ELR (cell line): ENCODE results near the gene MTR.
A peak's percentile ranks its signal among the peaks of the same experiment; 100 is the strongest.
"Not testable (repeated sequence)": the region's sequence is repeated elsewhere in the genome, so short reads cannot be mapped to it uniquely, and the experiment has no call there.

Experiments
- DNase-seq: peaks from one replicate; pipeline ENCODE4 v3.0.0-alpha.2; 2015; ENCODE audit warnings: low read depth

Gene MTR

DNA sequence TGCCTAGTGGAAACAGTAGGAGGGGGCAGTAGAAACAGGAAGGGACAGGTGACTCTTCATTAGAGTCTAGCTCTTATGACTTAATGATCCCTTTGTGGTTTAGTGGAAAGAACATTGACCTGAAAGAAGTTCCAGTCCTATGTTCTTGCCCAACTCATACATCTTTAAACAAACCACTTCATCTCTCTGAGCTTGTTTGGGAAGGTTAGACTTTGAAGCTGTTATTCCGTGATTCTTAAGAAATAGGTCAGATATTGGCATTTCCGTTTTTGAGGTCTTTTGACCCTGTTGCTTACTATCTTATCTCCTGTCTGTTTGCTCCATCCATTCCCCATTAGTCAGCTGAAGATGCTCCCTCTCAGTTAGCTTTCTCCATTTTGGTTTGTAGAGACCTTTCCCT lies 38.5 kb downstream of the MTR start:
- no peak for DNase-seq

DNA sequence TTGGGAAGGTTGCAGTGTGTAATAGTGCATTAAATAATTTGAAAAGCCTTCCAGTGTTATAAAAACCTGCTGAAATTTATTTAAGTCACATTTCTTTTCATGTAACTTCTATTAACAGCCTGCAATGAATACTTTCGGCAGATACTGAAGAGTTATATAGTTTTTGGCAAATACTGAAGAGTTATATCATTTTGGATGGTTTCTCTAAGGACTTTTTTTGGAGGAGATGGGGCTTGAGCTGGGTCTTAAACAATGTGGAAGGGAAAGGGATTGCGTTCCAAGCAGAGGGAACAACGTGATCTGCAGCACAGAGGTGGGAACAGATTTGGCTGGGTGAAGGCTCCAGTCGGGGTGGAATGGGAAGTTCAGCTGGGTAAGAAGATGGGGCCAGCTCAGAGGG lies 39.8 kb downstream of the MTR start:
- DNase-seq, result no peak

DNA sequence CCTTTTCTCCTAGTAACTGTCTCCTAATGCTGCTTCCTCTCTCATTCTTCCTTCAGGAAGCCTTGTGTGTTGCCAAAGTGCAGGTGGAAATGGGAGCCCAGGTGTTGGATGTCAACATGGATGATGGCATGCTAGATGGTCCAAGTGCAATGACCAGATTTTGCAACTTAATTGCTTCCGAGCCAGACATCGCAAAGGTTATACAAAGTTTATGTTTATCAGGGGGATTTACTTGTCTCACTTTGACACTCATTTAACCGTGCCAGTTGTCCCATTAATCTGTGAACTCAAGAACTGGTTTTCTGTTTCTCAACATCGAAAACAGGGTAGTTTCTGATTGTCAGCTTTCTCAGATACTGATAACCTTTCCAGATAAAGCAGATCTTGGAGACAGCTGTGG lies 40.4 kb downstream of the MTR start:
- DNase-seq, result no peak

DNA sequence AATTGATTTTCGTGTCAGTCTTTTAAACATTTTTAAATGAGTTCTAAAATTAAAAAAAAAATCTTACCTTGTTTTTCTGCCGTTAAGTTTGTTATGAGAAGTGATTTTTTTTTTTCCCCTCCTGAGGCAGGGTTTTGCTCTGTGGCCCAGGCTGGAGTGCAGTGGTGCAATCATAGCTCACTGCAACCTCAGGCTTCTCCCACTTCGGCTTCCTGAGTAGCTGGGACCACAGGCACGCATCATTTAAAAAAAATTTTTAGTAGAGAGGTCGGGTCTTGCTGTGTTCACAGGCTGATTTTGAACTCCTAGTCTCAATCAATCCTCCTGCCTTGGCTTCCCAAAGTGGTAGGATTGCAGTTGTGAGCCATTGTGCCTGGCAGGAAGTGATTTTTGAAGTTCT lies 41.1 kb downstream of the MTR start:
- DNase-seq, result no peak

DNA sequence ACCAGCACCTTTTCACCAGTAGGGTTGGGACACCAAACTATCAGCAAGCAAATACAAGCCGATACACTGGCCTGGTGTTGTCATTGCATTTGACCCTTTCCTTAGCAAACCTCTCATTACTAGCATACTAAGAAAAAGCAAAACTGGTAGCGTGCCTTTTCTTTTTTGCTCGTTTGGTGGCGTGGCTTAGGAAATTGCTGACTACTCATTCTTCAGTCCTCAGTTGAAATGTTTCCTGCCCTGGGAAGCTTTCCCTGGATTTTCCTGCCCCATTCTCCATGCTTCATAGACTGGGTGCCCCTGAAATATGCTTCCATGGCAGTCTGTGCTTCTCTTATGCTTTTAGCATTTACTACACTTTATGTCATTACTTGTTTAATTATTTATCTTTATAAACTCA lies 42.0 kb downstream of the MTR start:
- no peak for DNase-seq

- no peak for DNase-seq
Observed at GRCh38 chr1:236837897-236838296, 42.8 kb downstream of the MTR start.

- DNase-seq, result no peak
Observed at GRCh38 chr1:236841341-236841740, 46.2 kb downstream of the MTR start.

GRCh38 chr1:236844499-236845271 lies 49.6 kb downstream of the MTR start:
- DNase-seq, result peak; percentile 33

DNA sequence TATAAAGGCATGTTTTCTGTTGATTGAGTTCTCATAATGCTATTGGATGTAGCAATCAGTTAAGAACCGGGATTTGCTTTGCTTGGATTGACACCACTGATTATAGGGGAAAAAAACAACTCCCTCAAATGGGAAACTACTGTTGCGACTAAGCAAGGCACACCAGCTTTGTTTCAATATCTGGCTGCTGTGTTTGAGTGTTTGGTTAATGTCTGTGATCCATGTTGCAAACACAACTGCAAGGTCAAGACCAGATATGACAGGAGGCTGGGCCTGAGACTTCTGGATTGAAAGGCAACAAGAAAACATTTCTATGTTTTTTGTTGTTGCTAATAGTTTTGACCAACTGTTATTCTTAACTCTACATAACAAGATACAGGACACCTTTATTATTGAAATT lies 50.7 kb downstream of the MTR start:
- no peak for DNase-seq

DNA sequence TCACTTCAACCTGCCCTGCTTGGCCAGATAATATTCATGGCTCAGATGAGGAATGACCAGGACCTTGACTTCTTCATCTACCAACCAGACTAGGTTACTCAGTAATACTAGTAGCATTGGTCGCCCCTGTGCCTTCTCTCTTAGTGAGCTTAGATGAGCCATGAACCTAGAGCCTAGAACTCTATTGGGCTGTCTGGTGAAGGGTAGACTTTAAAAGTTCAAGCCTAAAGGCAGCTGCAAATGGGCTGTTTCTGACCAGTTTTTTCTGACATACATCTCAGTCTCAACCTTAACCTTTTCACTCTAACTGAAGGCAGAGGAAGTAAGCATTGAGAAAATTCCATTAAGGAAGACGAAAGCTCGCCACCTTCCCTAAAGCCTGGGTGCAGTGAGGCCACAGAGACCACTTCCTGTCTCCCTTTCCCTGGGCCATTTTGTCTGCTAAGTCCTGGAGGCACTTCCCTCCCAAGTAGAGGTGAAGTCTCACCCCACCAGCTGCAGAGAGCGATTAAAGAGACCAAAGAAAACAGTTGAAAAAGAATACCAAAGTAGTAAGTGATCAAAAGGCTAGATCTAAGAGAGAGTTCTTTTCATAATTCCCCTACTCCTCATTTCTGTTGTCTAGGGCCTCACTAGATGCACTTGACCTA lies 53.3 kb downstream of the MTR start:
- DNase-seq, result no peak

DNA sequence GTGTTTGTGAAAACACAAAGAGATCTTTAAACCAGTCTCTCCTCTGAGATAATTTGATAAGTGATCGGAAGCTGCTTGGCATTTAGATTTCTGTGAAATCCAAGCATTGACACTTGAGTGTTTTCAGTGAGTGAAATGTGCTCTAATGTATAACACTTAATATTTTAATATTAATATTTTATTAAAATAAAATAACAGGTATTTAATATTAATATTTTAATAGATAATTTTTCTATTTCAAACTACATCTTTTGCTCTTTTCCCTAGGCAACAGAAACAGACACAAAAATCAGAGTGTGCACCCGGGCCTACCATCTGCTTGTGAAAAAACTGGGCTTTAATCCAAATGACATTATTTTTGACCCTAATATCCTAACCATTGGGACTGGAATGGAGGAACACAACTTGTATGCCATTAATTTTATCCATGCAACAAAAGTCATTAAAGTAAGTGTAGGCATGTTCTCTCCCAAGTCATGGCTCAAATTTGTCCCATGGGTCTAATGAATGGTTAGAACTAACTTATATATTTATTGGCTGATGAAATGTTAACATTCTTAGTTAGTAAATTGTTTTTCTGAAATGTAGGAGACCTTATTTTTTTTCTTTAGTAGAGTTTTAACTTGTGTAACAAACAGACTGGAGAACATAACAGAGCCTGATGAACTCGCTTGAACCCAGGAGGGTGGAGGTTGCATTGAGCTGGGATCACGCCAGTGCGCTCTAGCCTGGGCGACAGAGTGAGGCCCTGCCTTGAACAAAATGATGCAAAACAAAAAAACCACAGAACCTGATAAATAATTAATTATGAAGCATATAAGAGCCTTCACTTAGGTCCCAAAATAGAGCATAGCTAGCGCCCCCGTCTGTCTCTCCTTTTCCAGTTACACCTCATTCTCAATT lies 55.2 kb downstream of the MTR start:
- DNase-seq, result no peak

- peak; percentile 47 for DNase-seq
Observed at GRCh38 chr1:236851871-236852270, 56.8 kb downstream of the MTR start.

GRCh38 chr1:236853921-236854604 lies 59.0 kb downstream of the MTR start:
- peak; percentile 42 for DNase-seq

DNA sequence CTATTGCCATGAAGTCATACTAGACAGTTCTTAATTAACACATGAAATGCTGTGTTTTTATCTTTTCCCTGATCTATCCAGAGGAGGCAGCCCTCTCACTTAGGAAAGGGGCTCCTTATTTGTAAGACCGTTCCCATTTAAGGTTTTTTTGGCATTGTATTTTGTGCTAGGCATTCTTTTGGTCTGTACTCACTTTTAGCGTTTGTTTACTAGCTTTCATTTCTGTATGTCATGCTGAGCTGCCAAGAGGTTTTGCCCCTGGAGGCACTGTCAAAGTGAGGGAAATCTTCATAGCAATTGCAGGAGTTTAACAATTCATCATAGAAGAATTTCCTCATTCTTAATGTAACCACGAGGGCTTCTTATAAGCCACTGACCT lies 59.5 kb downstream of the MTR start:
- DNase-seq, result peak; percentile 87

GRCh38 chr1:236856649-236857048 lies 61.6 kb downstream of the MTR start:
- not testable (repeated sequence) for DNase-seq

- no peak for DNase-seq
Observed at GRCh38 chr1:236858165-236858564, 63.1 kb downstream of the MTR start.

- DNase-seq, result no peak
Observed at GRCh38 chr1:236860101-236860500, 65.0 kb downstream of the MTR start.

GRCh38 chr1:236860674-236861073 lies 65.6 kb downstream of the MTR start:
- DNase-seq, result no peak

DNA sequence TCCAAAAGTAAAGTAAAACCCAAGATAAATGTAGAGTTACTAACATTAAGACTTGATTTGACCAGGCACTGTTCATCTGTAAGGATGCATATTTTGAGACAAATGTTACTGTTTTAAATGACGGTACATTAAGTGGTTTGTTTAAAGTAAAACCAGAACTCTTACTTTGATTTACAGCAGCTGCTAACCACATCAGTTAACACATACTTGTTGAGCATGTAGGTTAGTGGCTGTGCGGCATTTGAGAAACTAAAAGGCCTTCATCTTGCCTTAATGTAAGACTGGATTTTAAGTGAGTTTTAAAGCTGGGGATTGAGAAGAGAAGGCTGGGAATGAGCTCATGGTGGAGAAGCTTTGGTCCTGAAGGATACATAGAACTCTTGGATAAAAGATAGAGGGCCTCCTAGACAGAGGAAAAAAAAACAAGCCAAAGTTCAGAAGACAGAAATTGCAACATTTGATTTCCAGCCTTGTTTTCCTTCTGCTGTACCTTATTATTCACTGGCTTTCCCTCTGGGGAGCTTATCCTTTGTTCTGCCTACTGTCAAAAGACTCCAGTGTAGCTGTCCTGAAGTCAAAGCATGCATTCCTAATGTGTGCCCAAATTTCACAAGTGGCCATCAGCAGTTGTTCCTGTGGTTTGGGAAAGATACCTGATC lies 66.6 kb downstream of the MTR start:
- no peak for DNase-seq

GRCh38 chr1:236862219-236862591 lies 67.1 kb downstream of the MTR start:
- no peak for DNase-seq

- DNase-seq, result no peak
Observed at GRCh38 chr1:236862615-236863211, 67.6 kb downstream of the MTR start.
